Pancreas (tissue), 10 donors: ENCODE measurements around the gene ALDH4A1. TPM values are rescaled to one million over a fixed set of nuclear protein-coding genes. Genes with fewer than 3 reads are reported as not detected.
A peak's percentile ranks its signal among the peaks of the same experiment; 100 is the strongest.

ENCODE experiments used
- ATAC-seq, 4 donors: fragments of 200-7000 bp; cut with Tn5 transposase; one replicate each; pipeline versions ENCODE4 v1.8.0 to v1.9.1; 2020; ENCODE audit warnings: mild to moderate bottlenecking in 4 of 4, moderate library complexity in 4 of 4
- DNase-seq, 6 donors: peaks; one replicate each; pipeline ENCODE4 v3.0.0-alpha.2; 2020
- FAIRE-seq: peaks from 2 replicates; lab custom pipeline; 2012; peaks lifted over from hg19 to GRCh38; lab: Jason Lieb, UNC
- H3K27ac ChIP-seq, 4 donors: fragments of 200-600 bp; sonication (generic); 1 replicate in 3 of 4; 2 replicates in 1 of 4; pipeline versions ENCODE4 v1.5.0 to v1.8.0; 2020
- H3K27me3 ChIP-seq, 4 donors: fragments of 200-600 bp; one replicate each; pipeline ENCODE4 v1.8.0; 2021
- H3K36me3 ChIP-seq, 3 donors: fragments of 200-600 bp; sonication (generic) in 1 of 3; one replicate each; pipeline versions ENCODE4 v1.5.0 to v1.8.0; 2020 to 2021
- H3K4me1 ChIP-seq, 3 donors: fragments of 200-600 bp; one replicate each; pipeline ENCODE4 v1.8.0; 2021
- H3K4me3 ChIP-seq, 4 donors: fragments of 200-600 bp; sonication (generic) in 2 of 4; one replicate each; pipeline versions ENCODE4 v1.5.0 to v1.8.0; 2020 to 2021
- H3K9me3 ChIP-seq, 4 donors: fragments of 200-600 bp; one replicate each; pipeline ENCODE4 v1.8.0; 2021
- CTCF ChIP-seq, 4 donors: fragments of 200-600 bp; sonication (generic) in 3 of 4; IDR thresholded peaks; one replicate each; pipeline versions ENCODE4 v1.5.0 to v1.8.0; 2021; ENCODE audit warnings: antibody characterized with exemption in 4 of 4
- WGBS, 2 donors: extraction: QIAGEN DNeasy Blood & Tissue Kit; methylation state at CpG; one replicate each; pipeline ENCODE4 v1.1.7; 2013; 5-methylcytosine and 5-hydroxymethylcytosine counted together
- intact Hi-C, 3 donors: fragments of 100-400 bp; cut with DNase I; formaldehyde crosslinking; loops; one replicate each; pipeline versions ENCODE4 v1.11.1 to v1.14.2; 2022
- polyA plus RNA-seq, 2 donors: library from polyadenylated mRNA; stranded (reverse); fragments of 200-250 nt; gene quantifications; one replicate each; pipeline ENCODE4 v1.2.3, GENCODE V29; 2013
- total RNA-seq, 6 donors: library from RNA; stranded (reverse); fragmentation: NEBNext Ultra II Directional in 4 of 6; extraction: Animal tissue kit (Norgen Biotek cat#: 25700) in 4 of 6; gene quantifications; one replicate each; pipeline versions ENCODE4 v1.2.1 to v1.2.4, GENCODE V29; 2021 to 2023
- donor health status: healthy with polysubstance abuse.
- donor health status: DM: no; HTN: no; CAD: no; lungs with moderate emphysema.
- donor health status: DM: no; HTN: no; CAD: no.
- donor health status: control.
- donor health status: control.
- donor health status: Bipolar disorder and iron deficiency.
- donor health status: DM: yes; HTN: yes; CAD: no.
- donor health status: DM: no; HTN: no; CAD: no.
- donor health status: DM: no; HTN: no; CAD: no.
- donor health status: DM: yes; HTN: yes; CAD: no.

Gene ALDH4A1
- total RNA-seq (1 to 10 TPM; 1.4 to 5.9 (median 3.5) TPM), polyA plus RNA-seq (1 to 10 TPM; 6.0 to 7.6 TPM)

- Histone ChIP-seq H3K36me3 (peaks cover 0 to 3% (median 0%) of the 10 kb centered on the region in 3 donors), H3K4me1 (peaks cover 5 to 13% (median 7%) of the 10 kb centered on the region in 3 donors), H3K4me3 (peak within 1 kb of the TSS; percentile 45 to 93 (median 78)), H3K27me3 (no peaks in the 10 kb centered on the region), H3K9me3 (no peaks in the 10 kb centered on the region), H3K27ac (peak within 1 kb of the TSS; percentile 56 to 86 (median 79))
- ATAC-seq (peak; percentile 95 to 97 (median 96)), DNase-seq (peak; percentile 91 to 99 (median 98)), FAIRE-seq (peak; percentile 97)
- intact Hi-C loops = loop anchor here in 1 of 3 donors (10.0 kb wide), 1 partner anchor 52 kb away; the partner anchor contains the start of gene IFFO2
- TF ChIP-seq CTCF (IDR thresholded peaks at IDR 0.05) = no peak
- WGBS, 2 donors = 0% methylated on average over 55 of the region's 55 CpGs
Measured at GRCh38 chr1:18902523-18903290, at the start of gene ALDH4A1. Gene ALDH4A1 (minus strand): TSS chr1:18902555. CDS start chr1:18902523, 32 bp downstream.

- WGBS, 2 donors = 29 to 30% methylated on average over 8 of the region's 8 CpGs
- Histone ChIP-seq H3K27me3 (no peaks in the 10 kb centered on the region), H3K4me1 (peaks cover 17 to 63% (median 20%) of the 10 kb centered on the region in 3 donors), H3K27ac (peak overlapping the region in 3 of 4 donors; percentile 11 to 78 (median 68)), H3K36me3 (no peaks in the 10 kb centered on the region), H3K4me3 (peak overlapping the region in 1 of 4 donors; percentile 12), H3K9me3 (no peaks in the 10 kb centered on the region)
- ATAC-seq = no peak
- no peak for FAIRE-seq
- TF ChIP-seq CTCF (IDR thresholded peaks at IDR 0.05) = no peak
- DNase-seq = no peak
- intact Hi-C loops = loop anchor here in 1 of 3 donors (10.0 kb wide), 1 partner anchor 47 kb away; the partner anchor contains the start of gene ALDH4A1
Measured at GRCh38 chr1:18951818-18952391, 49.5 kb upstream of the ALDH4A1 start.

GRCh38 chr1:18951416-18951815 lies 49.1 kb upstream of the ALDH4A1 start:
- peak overlapping the region in 1 of 4 donors; percentile 12 for H3K4me3 ChIP-seq
- H3K27me3 ChIP-seq = no peaks in the 10 kb centered on the region
- FAIRE-seq (no peak), ATAC-seq (no peak), DNase-seq (no peak)
- intact Hi-C loops = loop anchor here in 1 of 3 donors (10.0 kb wide), 1 partner anchor 47 kb away; the partner anchor contains the start of gene ALDH4A1
- H3K4me1 ChIP-seq = peaks cover 20 to 67% (median 20%) of the 10 kb centered on the region in 3 donors
- 53 to 57% methylated on average over 9 of the region's 9 CpGs for WGBS, 2 donors
- peak overlapping the region in 3 of 4 donors; percentile 11 to 78 (median 68) for H3K27ac ChIP-seq
- TF ChIP-seq CTCF (IDR thresholded peaks at IDR 0.05) = no peak
- H3K36me3 ChIP-seq = no peaks in the 10 kb centered on the region
- H3K9me3 ChIP-seq = no peaks in the 10 kb centered on the region

GRCh38 chr1:18950401-18951026 lies 48.2 kb upstream of the ALDH4A1 start:
- no peaks in the 10 kb centered on the region for H3K27me3 ChIP-seq
- no peak for TF ChIP-seq CTCF (IDR thresholded peaks at IDR 0.05)
- WGBS, 2 donors = 50 to 55% methylated on average over 19 of the region's 19 CpGs
- DNase-seq = peak in 1 of 6 donors; percentile 29
- peaks cover 22 to 73% (median 26%) of the 10 kb centered on the region in 3 donors for H3K4me1 ChIP-seq
- FAIRE-seq = no peak
- H3K4me3 ChIP-seq = peak overlapping the region in 2 of 4 donors; percentile 12 to 13
- intact Hi-C loops = loop anchor here in 1 of 3 donors (10.0 kb wide), 1 partner anchor 46 kb away; the partner anchor contains the start of gene ALDH4A1
- no peaks in the 10 kb centered on the region for H3K36me3 ChIP-seq
- H3K27ac ChIP-seq = peak overlapping the region; percentile 48 to 78 (median 60)
- ATAC-seq = peak in 1 of 4 donors; percentile 2
- no peaks in the 10 kb centered on the region for H3K9me3 ChIP-seq
